Fibroblast of gingiva (primary cell): ENCODE results near the gene KLHL29.

Experiments used
- DNase-seq: peaks from one replicate; pipeline ENCODE4 v3.0.0-alpha.2; 2011; ENCODE audit warnings: low read depth

The KLHL29 gene

DNA sequence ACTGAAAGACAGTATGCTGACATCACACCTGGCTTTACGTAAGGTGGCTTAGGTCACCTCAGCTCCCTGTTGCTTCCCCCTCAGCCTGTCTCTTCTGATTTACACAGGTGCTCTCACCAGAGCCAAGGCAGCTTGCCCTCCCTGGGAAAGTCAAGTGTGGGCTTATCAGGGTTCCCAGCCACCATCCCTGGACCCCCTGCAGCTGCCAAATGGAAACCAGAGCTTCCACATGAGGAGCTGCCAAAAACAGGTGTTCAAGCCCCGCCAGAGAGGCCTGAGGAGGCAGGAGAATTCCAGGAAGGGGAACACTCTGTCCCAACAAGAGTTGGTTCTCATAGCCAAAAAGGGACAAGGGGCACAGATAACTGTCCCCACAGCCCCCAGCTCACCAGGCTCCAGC is 275.3 kb downstream of the KLHL29 start:
- no peak for DNase-seq

DNA sequence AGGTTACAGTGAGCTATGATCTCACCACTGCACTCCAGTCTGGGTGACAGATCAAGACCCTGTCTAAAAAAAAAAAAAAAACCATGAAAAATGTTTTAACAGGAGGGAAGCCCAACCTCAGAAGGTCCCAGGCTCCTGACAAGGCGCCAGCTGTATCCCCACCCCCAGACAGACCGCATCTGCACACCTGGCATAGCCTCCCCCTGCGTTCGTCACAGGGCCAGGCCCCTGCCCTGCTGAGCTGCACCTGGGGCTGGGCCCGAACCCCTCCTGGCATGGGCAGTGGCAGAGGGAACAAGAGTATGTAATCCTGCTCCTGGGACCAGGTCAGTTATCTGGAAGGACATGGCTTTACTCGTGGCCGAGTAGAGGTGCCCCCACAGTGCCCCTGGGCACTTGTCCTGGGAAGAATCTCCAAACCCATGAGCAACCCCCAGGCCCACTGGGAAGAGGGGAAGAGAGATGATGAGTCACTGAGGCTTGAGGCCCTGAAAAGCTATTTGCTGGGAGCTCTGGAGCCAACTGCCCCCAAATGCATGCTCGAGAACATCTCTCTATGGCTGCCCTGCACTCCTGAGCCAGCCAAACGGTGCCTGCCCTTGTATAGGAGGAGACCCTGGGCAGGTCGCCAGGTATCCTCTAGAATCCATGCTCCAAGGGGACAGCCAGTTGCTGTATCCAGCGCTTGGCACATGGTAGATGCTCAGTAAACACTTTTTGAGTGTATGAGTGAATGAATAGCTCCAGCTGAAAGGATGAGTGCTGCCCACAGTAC is 276.5 kb downstream of the KLHL29 start:
- no peak for DNase-seq

DNA sequence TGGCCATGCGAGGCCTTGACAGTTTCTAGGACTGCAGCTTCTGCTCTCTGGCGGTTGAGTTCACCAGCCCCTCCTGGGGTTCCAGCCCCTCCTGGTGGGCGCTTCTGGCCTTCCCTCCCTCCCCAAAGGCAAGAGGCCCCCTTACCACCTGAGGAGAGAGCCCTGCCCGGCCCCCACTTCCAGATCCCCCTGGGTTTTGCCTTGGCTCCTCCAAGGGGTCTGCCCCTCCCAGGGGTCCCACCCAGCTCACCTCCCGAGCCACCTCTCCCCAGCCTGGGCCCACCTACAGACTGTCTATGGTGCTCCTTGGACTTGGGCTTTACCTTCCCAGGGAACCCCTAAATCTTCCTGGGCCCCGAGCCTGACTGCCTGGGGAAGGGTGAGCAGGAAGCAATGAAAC is 277.5 kb downstream of the KLHL29 start:
- DNase-seq, result no peak

DNA sequence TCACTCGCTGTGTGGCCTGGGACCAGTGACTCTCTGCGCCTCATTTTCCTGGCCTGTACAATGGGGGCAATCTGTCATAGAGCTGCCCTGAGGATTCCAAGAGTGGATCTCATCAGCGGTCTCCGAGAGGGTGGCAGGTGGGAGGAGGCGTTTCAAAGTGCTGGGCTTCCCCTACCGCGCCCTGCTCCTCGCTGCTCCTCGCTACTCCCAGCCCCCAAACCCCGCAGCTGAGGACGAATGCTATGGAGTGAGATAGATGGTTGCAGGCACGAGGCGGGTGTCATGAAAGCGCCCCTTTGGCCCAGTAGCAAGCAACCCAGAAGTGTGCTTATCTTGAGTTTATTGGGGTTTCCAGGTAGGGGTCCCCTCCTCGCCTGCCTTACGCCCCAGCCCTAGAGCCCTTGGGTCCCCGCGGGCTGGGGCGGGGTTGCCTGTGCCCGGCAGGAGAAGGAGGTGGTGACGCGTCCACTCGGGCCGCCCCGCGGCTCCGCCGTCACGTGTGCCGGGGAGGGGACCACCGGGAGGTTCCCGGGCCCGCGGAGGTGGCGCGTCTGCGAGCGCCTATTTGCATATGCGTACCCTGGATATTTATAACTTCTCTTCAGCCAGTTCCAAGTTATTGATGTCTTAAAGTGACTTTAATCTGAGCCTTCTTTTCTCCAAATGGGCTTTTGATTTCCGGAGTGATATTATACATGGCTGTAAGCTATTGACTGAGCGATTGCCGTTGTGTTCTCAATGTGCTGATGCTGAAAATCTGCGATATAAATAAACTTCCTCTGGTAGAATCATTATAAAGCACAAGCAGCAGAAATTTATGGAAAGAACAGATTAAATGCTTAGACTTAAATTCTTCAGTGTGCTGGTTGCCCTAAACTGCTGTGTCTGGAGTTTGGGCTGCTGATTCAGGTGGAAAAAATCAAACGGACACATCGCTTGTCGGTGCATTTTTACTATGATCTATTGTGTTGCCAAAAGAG is 278.3 kb downstream of the KLHL29 start:
- no peak for DNase-seq

DNA sequence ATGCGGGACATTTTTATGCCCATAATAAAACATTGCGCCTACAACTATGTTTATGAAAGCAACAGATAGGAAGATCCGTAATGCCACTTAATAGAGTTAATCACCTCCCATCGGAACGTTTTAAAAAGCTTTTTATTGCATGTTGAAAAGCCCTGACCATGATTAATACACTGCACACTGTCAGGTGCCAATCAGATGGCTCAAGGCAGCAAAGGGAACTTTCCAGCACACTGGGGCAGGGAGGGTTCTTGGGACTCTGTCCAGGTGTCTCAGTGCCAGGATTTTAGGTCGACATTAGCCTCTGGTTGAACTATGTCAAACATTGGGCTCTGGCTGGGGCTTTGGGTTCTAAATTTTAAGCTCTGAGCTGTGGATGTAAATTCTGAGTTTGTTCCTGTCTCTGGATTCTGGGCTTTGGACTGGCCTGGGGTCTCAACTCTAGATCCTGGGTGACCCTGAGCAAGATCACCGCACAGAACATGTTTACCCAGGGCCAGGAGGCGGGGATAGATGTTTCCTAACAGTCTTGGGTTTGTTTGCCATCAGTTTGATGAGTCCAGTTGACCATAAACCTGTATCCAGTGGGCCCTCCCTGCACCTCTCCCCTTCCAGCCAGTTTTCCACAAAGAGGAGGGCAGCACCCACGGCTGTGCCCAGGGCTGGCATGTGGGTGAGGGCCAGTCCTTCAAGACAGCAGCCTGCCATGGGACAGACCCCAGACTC is 279.2 kb downstream of the KLHL29 start:
- no peak for DNase-seq

DNA sequence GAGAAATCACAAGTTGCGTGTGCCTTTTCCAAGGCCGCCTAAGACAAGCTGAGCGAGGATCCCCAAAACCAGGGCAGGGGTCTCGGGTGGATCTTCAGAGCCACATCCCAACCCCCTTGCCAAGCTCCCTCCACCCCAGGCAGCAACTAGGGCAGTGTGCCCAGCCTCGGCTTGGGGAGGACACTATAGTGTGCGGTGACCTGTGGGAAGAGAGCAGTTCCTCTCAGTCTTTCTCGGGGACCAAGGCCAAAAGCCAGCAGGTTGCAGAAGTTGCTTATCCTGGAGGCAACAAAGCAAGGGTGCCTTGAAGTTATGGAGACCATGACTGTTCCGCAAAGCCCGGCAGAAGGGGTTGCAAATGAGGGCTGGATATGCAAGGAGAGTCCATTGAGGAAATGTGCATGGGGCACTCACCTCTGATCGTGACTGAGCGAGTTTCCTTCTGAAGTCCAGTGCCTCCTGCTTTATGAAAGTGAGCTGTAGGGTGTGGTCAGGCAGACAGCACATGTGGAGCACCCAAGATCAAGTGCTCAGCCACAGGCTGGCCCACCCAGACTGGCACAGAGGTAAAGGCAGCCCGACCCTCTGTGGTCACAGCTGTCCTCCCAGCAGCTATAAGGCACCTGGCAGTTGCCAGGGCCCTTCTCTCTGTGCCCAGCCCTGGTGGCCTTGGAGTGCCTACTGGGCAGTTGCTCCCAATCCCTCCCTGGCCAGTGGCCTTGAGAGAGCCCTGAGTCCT is 281.4 kb downstream of the KLHL29 start:
- DNase-seq, result no peak

DNA sequence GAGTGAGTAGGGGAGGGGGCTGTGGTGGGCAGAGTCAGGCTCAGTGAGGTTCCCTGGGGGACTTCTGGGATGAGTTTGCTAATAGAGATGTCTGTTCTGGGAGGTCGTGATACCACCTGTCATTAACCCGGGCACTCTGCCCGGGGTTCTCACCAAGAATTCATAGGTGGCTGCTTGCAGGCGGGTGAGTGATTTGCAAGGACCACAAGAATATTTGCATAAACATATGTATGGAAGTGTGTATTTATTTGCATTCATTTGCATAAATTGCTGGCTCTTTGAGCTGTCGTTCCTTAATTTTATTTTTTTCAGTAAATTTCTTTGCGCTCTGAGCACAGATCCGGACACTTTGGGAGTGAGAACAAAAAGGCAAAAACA is 282.0 kb downstream of the KLHL29 start:
- no peak for DNase-seq

DNA sequence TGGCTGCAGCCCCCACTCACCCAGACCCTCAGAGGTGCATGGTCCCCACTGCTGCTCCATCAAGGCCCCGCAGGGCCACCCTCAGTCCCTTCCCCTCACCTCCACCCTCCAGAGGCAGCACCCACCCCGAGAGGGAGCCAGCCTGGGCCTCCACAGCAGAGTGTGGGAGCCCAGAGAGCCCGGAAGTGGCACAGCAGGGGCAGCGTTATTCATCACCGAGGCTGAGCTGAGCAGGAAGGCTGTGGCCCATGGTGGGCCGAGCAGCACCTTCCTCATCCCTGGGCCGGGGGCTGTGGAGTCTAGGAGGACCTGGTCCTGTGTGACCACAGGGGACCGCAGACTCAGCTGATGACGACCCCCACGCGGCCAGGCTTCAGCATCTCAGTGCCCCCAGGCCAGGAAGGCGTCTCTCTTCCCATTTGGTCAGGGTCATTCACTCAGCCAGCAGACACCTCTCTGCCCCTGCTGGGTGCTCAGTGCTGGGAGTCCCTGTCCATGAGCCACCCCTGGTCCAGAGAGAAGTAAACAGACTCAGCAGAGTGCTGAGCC is 283.9 kb downstream of the KLHL29 start:
- no peak for DNase-seq

DNA sequence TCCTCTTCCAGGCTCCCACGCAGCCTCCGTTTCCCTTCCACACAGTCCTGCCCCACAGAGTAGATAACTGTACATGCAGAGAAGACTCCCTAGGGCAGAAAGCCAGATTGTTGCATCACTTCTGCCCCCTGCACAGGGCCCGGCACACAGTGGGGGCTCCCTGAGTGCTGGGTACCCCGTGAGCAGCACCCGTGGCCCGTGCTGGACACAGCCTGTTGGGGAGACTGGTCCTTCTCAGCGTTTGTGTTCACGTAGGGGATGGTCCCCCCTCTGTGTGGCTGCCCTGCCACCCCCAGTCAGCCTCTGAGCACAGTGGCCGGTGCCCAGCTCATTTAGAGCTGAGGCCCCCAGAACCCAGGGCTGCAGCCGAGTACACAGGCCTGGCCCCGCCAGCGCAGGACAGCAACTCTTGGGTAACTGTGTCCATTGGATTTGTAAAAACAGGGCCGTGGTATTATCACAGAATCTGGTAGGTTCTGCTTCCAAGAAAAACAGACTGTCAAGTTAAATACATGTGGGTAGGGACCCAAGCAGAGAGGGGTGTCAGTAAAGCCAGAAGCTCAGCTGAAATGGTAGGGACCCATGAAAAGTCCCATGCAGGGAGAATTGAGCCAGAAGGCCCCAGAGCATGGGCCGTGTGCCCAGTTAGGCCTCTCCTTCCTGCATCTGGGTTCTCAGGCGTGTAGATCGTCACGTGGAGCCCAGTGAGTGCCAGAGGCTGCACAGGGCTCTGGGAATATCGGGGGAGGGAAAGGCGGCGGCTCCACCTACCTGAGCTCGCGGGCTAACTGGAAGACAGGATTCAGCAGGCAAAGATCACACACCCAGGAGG is 284.6 kb downstream of the KLHL29 start:
- DNase-seq, result no peak

DNA sequence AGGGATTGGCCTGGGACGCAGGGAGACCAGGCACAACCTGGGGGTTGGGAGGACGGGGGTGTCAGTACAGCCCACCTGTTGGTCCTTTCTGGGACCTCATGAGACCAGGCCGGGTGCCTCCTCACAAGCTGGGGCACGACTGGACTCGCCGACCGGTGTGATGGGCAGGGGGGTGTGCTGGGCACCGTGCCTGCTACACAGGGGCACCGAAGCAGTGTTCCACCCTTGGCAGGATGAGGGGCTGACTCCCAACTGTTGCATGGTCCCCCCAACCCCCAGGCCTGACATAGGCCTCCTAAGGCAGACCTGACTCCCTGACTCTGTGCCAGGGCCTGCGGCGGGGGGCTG is 285.2 kb downstream of the KLHL29 start:
- no peak for DNase-seq

DNA sequence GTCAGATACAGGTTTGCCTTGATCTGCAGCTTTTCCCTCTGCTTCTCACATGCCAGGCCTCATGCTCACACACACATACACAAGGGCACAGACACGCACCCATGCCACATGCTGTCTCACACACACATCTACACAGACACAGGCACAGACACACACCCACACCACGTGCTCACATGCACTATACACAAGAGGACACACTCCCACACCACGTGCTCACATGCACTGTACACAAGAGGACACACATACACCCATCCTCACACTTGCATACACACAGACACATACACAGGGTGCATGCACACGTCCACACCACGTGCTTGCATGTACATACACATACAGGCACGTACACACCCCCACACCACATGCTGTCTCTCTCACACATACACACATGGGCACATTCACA is 288.1 kb downstream of the KLHL29 start:
- no peak for DNase-seq

DNA sequence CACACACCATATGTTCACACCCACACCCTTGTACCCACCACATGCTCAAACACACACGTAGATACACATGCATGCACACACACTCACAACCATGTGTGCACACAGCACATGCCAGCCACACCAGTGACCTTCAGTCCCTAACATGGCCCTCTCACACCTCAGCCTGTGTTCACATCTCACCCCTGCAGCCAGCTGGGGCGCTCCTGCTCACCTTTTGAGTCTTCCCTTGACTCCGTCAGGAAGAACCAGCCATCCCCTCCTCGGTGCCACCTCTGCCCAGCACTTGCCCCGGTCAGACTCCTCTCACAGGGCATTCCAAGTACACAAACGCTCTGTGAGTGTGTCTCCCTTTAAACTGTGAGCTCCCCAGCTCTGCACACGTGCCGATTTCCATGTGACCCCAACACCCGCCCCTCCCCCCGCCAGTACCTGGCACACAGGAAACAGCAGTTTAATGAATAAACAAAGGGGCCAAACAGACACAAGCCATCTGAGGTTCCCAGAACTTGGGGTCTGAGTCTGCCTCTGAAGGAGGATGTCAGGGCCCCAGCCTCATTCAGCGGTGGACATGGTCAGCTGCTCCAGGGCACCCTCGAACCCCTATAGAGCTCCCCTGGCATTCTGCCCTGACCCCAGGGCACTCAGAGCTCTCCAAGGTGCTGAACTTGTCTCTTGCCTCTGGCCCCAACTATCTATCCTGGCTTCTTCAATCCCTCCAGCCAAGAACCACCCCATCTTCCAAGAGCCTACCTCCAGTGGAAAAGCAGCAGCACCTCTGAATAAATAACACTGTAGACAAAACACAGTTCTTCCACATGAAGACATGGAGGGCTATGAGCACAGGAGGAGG is 289.1 kb downstream of the KLHL29 start:
- DNase-seq, result no peak

DNA sequence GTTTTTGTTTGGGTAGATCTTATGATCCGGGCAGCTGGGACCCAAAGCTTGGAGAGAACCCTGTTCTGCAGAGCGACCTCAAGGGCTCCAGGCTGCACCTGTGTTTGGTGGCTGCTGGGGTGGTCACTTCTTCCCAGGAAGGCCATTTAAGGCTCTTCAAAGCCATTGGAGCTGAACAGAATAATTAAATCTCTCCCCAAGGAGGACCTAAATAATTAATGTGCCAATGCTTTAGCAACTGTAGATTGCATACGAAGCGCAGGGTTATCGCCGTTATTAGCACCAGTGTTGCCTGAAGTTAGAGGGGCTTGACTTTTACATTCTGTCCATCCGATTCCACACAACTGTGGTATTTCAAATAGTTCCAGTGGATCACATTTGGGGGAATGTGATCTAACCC is 290.5 kb downstream of the KLHL29 start:
- DNase-seq, result no peak

DNA sequence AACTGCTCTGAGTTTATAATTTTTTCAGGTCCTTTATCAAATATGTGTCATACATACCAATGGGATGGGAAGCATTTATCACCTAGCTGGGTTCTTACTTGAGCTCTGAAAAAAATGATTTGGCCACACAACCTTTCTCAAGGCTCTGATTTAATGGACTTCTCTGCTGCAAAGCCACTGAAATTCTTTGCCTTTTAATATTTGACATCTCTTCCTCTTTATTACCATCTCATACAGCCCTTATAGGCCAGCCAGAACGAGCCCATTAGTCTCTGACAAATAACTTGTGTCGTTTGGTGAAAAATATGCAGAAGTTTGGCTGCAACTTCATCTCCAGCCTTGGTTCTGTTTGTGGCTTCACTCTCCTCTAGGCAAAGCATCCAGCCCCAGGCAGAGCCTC is 292.9 kb downstream of the KLHL29 start:
- DNase-seq, result no peak

DNA sequence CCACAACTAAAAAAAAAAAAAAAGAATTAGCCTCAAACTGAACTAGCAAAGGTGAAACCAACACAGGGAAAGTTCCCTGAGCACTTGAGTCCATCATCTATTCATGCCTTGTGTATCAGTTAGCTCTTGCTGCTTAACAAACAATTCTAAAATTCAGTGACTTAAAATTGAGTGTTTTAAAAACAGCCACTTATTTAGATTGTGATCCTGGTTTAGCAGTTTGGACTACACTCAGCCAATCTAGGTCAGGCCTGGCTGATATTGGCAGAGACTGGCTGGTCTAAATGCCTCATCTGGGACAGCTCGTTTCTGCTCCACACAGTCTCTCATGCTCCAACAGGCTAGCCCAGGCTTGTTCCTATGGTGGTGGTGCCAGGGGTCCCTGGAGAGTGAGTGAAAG is 294.1 kb downstream of the KLHL29 start:
- DNase-seq, result no peak

DNA sequence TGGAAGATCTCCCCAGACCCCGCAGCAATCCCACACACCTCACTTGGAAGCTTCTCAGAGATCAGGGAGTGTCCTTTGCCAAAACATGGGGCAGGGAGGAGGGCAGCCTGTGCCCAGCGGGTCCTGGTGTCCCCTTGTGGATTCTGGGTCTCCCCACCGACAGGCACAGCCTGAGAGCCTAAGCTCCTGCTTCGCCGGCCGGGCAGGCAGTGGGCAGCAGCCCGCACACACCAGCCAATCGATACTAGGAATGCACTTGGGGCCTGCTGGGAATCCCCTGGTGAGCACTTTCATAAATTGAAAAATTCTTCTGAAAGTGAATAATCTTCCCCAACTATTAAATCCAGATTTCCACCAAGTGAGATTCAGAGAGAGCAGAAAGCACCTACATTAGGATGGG is 296.0 kb downstream of the KLHL29 start:
- DNase-seq, result no peak

DNA sequence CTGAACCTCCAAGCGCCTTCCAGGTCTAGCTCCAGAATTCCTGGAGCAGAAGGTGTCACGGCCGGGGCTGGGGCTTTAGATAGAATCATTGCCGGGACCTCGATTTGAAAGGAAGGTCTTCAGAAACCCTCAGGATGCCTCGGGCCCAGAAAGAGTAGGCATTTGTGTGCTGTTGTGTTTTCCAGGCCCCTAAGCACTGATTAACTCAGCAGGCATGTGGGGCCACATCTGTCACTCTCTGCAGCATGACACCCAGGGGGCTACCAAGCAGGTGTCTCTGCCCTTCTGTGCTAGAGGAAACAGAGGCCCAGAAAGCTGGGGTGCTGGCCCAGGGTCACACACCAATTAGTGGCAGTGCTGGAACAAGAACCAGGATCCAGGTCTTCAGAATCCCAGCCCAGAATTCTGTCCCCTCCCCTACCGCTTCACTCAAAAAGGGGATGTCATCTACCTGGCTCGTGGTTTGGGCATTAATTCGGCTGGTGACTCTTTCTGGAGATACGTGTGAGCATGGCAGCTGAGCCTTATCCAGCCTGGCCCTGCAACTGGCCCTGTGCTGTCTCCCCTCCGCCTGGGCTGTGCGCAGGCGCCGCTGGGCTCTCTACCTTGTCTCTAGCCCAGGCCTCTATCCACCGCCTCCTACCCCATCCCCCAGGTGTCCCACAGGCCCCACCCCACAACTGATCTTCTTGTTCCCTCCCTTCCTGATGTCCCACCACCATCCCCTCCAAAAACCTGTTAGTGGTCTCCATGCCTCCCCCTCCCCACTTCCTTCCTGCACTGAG is 296.6 kb downstream of the KLHL29 start:
- no peak for DNase-seq

DNA sequence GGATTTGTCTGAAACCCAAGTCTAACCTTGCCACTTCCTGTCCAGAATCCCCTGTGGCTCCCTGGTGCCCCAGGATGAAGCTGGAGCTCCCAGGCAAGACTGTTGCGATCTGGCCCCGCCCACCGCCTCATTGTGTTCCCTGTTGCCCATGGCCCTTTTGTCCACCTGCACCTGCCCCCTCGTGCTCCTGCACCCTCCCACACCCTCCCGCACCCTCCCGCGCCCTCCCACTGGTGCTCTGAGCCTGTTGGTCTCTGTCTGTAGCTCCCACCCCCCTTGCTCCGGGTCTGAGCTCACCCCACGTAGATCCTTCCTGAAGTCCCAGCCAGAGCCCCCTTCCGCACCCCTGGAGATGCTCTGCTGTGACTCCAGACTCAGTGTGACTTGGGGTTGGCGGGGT is 297.5 kb downstream of the KLHL29 start:
- DNase-seq, result no peak

DNA sequence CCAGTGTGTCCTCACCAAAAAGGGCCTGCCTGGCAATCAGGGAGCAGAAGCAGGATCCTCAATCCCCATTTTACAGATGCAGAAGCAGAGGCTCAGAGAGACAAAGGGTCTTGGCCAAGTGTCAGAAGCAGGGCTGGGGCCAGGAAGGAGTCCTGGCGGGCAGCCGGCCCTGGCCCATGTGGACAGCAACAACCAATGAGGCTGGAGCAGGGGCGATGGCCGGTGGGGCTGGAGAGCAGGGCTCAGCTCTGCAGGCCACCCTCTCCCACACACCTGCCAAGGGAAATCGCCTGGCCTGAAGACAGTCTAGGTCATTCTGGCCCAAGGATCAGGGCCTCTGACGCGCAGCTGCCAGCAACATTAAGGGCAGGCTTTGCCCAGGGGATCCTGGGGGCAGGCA is 298.0 kb downstream of the KLHL29 start:
- no peak for DNase-seq
